Neural progenitor cell (in vitro differentiated cells): ENCODE data around the gene AURKB.

Experiments used
- CTCF ChIP-seq: fragments of 200-600 bp; sonication (generic); IDR thresholded peaks from 2 replicates; pipeline ENCODE4 v1.5.1; 2017; ENCODE audit warnings: antibody characterized with exemption, mild to moderate bottlenecking
- EZH2 ChIP-seq: fragments of 200-600 bp; sonication (generic); IDR thresholded peaks from 2 replicates; pipeline ENCODE4 v1.6.1; 2017; ENCODE audit warnings: antibody characterized with exemption, mild to moderate bottlenecking, moderate library complexity

GRCh38 chr17:8255499-8255898 lies 45.1 kb upstream of the AURKB start:
- no peak for TF ChIP-seq CTCF
- no peak for TF ChIP-seq EZH2
